Kidney epithelial cell (primary cell): Measurements from ENCODE around the gene SHKBP1. TPM values are rescaled to one million over a fixed set of nuclear protein-coding genes. Genes with fewer than 3 reads are reported as not detected.
A peak's percentile ranks its signal among the peaks of the same experiment; 100 is the strongest.

ENCODE experiments used
- DNase-seq: peaks from one replicate; pipeline ENCODE4 v3.0.0-alpha.2; 2010; ENCODE audit warnings: low read depth
- H3K27me3 ChIP-seq: 2 replicates; pipeline ENCODE4 v1.6.0; 2011; ENCODE audit warnings: low read length; ENCODE audit not compliant: control insufficient read depth, insufficient read depth
- H3K36me3 ChIP-seq: 2 replicates; pipeline ENCODE4 v1.5.1; 2011; ENCODE audit warnings: low read length; ENCODE audit not compliant: control insufficient read depth, insufficient read depth
- H3K4me3 ChIP-seq: 2 replicates; pipeline ENCODE4 v1.5.1; 2011; ENCODE audit warnings: low read depth, mild to moderate bottlenecking, control low read depth, low read length
- CTCF ChIP-seq: IDR thresholded peaks from 2 replicates; pipeline ENCODE4 v1.5.1; 2011; ENCODE audit warnings: mild to moderate bottlenecking, moderate library complexity, low read length, control low read depth, inconsistent platforms; ENCODE audit not compliant: insufficient read depth, poor library complexity, severe bottlenecking
- total RNA-seq: library from RNA; depleted of rRNA; stranded (reverse); fragments of >200 nt; gene quantifications from 2 replicates; pipeline ENCODE4 v1.2.3, GENCODE V29; 2015

SHKBP1 gene
- total RNA-seq, 1 donor from 2014 or later: 105 TPM

GRCh38 chr19:40610396-40611064 is 33.9 kb downstream of the SHKBP1 start:
- no peak overlapping the region for H3K4me3 ChIP-seq
- DNase-seq: no peak
- H3K27me3 ChIP-seq: no peaks in the 10 kb centered on the region
- TF ChIP-seq CTCF: no peak
- H3K36me3 ChIP-seq: no peaks in the 10 kb centered on the region

- H3K4me3 ChIP-seq: no peak overlapping the region
- no peaks in the 10 kb centered on the region for H3K36me3 ChIP-seq
- no peak for TF ChIP-seq CTCF
- no peaks in the 10 kb centered on the region for H3K27me3 ChIP-seq
- DNase-seq: no peak
Observed at GRCh38 chr19:40611096-40611495, 34.4 kb downstream of the SHKBP1 start.

- Histone ChIP-seq H3K27me3 (no peaks in the 10 kb centered on the region), H3K36me3 (no peaks in the 10 kb centered on the region), H3K4me3 (no peak overlapping the region)
- no peak for TF ChIP-seq CTCF
- DNase-seq: no peak
Observed at GRCh38 chr19:40611900-40612698, 35.4 kb downstream of the SHKBP1 start.

- DNase-seq: no peak
- no peaks in the 10 kb centered on the region for H3K27me3 ChIP-seq
- TF ChIP-seq CTCF: no peak
- H3K4me3 ChIP-seq: peak overlapping the region; percentile 46
- H3K36me3 ChIP-seq: no peaks in the 10 kb centered on the region
Observed at GRCh38 chr19:40612831-40613689, 36.4 kb downstream of the SHKBP1 start.

GRCh38 chr19:40613690-40614621 is 37.3 kb downstream of the SHKBP1 start:
- Histone ChIP-seq H3K27me3 (no peaks in the 10 kb centered on the region), H3K4me3 (peak overlapping the region; percentile 46), H3K36me3 (no peaks in the 10 kb centered on the region)
- DNase-seq: no peak
- no peak for TF ChIP-seq CTCF
